HL-60 (cell line): Measurements from ENCODE around the gene PRAC2.

Experiments
- SPI1 ChIP-seq: IDR thresholded peaks from 2 replicates; pipeline ENCODE4 v1.6.1; 2012; ENCODE audit warnings: low read depth, mild to moderate bottlenecking, borderline replicate concordance
- TF ChIP-seq, protein P1 (sequence below): IDR thresholded peaks from one replicate; pipeline ENCODE4 v1.5.1; 2011; ENCODE audit warnings: low read length, control low read depth, inconsistent platforms; ENCODE audit not compliant: insufficient read depth

DNA sequence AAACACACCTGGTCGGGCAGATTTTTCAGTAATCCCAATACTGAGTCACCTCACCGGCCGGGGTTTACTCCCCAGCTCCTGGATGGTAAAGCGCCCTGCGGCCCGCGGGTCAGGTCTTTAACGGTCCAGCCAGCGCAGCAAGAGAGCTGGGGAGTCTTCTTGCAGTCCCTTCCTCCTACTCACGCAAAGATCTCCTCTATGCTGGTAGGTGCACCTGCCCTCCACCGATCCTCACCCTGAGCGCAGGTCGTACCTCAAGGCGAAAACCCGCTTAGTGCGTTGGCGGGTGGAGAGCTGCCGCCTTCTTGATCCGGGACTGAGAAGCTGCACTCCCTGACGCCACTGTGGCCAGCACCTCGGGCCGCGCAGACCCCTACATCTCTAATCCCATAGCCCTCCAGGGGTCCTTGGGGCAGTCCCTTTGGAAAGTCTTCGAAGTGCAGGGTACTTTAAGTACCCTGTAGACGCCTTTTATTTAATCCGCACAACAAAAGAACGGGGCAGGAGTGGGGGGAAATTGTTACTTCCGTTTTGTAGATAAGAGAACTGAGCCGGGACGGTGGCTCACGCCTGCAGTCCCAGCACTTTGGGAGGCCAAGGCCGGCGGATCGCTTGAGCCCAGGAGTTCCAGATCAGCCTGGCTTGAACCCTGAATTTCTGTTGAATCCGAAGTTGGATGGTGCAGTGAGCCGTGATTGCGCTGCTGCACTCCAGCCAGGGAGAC, 16.0 kb downstream of the PRAC2 start:
- TF ChIP-seq SPI1 = no peak
- TF ChIP-seq, protein P1, sequence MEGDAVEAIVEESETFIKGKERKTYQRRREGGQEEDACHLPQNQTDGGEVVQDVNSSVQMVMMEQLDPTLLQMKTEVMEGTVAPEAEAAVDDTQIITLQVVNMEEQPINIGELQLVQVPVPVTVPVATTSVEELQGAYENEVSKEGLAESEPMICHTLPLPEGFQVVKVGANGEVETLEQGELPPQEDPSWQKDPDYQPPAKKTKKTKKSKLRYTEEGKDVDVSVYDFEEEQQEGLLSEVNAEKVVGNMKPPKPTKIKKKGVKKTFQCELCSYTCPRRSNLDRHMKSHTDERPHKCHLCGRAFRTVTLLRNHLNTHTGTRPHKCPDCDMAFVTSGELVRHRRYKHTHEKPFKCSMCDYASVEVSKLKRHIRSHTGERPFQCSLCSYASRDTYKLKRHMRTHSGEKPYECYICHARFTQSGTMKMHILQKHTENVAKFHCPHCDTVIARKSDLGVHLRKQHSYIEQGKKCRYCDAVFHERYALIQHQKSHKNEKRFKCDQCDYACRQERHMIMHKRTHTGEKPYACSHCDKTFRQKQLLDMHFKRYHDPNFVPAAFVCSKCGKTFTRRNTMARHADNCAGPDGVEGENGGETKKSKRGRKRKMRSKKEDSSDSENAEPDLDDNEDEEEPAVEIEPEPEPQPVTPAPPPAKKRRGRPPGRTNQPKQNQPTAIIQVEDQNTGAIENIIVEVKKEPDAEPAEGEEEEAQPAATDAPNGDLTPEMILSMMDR = no peak
